ENCODE results near the gene CHRM2.

Gene CHRM2

DNA sequence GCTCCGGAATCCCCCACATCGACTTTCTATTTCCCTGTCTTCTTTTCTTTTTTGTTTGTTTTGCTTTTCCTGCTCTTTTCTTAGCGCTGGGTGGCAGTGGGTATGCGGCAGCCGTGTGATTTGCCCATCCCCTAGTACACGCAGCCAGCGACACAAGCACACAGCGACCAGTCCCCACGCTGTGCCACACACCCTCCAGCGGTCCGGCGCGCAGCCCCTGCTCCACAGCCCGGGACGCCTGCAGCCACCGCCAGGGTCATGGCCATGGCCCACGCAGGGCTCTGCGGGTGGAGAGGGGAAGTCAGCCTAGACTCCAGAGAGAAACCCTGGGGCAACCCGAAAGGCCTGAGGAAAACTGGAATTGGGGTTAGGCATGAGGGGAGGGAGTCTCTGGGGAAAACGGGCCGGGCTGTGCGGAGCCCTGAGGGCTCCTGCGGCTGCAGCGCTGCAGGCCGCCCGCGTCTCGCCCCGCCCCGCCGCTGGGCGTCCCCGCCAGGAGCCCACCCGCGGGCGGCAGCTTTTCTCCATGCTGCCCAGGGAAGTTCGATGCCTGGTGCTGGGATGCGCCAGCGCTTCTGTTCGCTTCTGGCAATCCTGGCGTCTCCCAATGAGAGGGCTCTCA, 2.5 kb downstream of the CHRM2 start:
- H3K27ac ChIP-seq = no peak overlapping the region
- no peaks in the 10 kb centered on the region for H3K36me3 ChIP-seq
- no peaks in the 10 kb centered on the region for H3K9me3 ChIP-seq (ENCODE audit: severe bottlenecking)
- peak overlapping the region; percentile 69 for H3K4me3 ChIP-seq (ENCODE audit: low read depth, low read length)
- TF ChIP-seq, protein P1, sequence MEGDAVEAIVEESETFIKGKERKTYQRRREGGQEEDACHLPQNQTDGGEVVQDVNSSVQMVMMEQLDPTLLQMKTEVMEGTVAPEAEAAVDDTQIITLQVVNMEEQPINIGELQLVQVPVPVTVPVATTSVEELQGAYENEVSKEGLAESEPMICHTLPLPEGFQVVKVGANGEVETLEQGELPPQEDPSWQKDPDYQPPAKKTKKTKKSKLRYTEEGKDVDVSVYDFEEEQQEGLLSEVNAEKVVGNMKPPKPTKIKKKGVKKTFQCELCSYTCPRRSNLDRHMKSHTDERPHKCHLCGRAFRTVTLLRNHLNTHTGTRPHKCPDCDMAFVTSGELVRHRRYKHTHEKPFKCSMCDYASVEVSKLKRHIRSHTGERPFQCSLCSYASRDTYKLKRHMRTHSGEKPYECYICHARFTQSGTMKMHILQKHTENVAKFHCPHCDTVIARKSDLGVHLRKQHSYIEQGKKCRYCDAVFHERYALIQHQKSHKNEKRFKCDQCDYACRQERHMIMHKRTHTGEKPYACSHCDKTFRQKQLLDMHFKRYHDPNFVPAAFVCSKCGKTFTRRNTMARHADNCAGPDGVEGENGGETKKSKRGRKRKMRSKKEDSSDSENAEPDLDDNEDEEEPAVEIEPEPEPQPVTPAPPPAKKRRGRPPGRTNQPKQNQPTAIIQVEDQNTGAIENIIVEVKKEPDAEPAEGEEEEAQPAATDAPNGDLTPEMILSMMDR (IDR thresholded peaks at IDR 0.05; ENCODE audit: low read depth, low read length) = no peak
- H3K27me3 ChIP-seq (ENCODE audit: insufficient read depth, low read depth, severe bottlenecking) = peaks cover 47% of the 10 kb centered on the region
- peak; percentile 11 for DNase-seq

DNA sequence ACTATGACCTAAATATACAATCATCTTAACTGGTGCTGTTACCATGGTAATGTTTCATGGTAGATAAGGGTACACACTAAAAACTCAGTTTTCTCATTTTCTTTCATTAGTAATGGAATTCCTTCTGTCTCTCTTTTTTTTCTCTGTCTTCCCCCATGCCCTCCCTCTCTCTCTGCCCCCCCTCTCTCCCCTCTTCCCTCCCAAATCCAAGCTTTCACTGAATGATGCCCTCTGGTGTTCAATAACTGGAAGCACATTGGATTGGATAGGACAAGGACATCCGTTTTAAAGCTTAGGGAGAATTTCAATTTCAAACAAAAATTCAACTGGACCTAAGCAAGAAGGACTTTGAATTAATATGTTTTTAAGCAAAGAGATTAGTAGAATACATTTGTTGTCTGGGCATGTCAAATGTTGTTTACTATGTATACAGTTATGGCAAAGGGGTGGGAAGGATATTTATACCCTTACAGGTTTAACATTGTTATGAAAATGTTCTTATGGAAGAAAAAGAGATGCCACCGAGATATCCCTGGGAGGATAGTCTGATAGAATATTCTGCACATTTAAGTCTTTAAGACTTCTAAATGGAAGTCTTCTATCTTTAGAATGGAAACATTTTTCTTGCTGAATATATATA, 6.1 kb downstream of the CHRM2 start:
- TF ChIP-seq, protein P1 (IDR thresholded peaks at IDR 0.05; ENCODE audit: low read depth, low read length) = peak; percentile 47
- Histone ChIP-seq H3K9me3 (ENCODE audit: severe bottlenecking) (no peaks in the 10 kb centered on the region), H3K27me3 (ENCODE audit: insufficient read depth, low read depth, severe bottlenecking) (peaks cover 32% of the 10 kb centered on the region), H3K36me3 (no peaks in the 10 kb centered on the region), H3K27ac (no peak overlapping the region), H3K4me3 (ENCODE audit: low read depth, low read length) (no peak overlapping the region)
- peak; percentile 20 for DNase-seq

DNA sequence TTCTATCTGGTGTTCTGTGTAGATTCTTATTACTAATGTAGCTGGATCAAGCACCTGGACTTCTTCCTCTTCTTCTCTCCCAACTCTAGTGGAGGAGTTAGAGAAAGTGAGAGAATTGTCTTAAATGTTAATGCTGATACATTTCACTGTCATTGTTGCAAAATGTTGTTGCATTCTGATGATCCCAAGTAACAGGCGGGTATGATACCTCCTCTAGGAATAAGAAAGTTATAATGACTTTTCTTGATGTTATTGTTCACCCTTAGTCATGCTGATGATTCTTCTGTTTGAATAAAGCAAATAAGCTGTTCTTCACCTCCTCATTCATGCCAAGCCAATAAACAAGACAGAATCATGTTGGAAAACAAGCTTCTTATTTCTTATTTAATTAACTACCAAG, 9.1 kb downstream of the CHRM2 start:
- Histone ChIP-seq H3K9me3 (ENCODE audit: severe bottlenecking) (no peaks in the 10 kb centered on the region), H3K27ac (no peak overlapping the region), H3K4me3 (ENCODE audit: low read depth, low read length) (no peak overlapping the region), H3K27me3 (ENCODE audit: insufficient read depth, low read depth, severe bottlenecking) (peaks cover 4% of the 10 kb centered on the region), H3K36me3 (no peaks in the 10 kb centered on the region)
- TF ChIP-seq, protein P1 (IDR thresholded peaks at IDR 0.05; ENCODE audit: low read depth, low read length) = no peak
- DNase-seq = no peak

DNA sequence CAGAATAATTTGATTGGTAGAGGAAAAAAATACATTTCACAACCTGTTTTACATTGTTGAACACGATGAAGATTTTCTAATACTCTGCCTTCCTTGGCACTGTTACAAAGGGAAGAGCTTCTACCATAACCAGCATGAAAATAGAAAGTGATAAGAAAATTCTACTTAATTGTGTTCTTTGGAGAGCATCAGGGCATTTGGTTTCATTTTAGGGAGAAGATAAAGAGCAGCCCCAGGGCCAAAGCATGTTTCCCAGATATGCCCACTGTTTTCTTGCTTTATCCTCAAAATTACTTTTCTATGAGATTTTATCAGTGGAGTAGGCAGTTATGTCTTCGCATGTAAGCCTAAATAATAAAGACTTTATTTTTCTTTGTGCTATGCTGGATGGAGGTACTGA, 9.5 kb downstream of the CHRM2 start:
- no peak for DNase-seq
- Histone ChIP-seq H3K36me3 (no peaks in the 10 kb centered on the region), H3K27me3 (ENCODE audit: insufficient read depth, low read depth, severe bottlenecking) (no peaks in the 10 kb centered on the region), H3K4me3 (ENCODE audit: low read depth, low read length) (no peak overlapping the region), H3K9me3 (ENCODE audit: severe bottlenecking) (no peaks in the 10 kb centered on the region), H3K27ac (no peak overlapping the region)
- TF ChIP-seq, protein P1 (IDR thresholded peaks at IDR 0.05; ENCODE audit: low read depth, low read length) = no peak

DNA sequence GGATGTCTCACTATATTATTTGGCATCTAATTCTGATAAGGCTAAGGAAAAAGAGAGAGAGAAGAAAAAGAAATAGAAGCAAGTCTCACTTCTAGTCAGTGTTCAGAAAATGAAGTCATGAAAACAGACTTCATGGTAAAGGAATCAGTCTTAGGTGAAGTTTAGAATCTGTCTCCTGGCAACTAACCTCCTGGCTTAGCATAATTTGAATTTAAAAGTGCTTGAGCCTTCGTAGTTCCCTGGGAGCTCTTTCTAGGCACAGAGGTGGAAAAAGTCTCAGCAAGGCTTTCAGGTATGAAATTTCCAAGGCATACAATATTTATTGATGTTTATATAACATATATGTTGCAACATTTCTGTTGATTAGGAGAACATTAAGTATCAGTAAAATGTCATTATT, 10.4 kb downstream of the CHRM2 start:
- Histone ChIP-seq H3K36me3 (no peaks in the 10 kb centered on the region), H3K27me3 (ENCODE audit: insufficient read depth, low read depth, severe bottlenecking) (no peaks in the 10 kb centered on the region)

More for the DNA sequence above, 10.4 kb downstream of the CHRM2 start:
- DNase-seq = no peak
- H3K27ac ChIP-seq = no peak overlapping the region
- H3K9me3 ChIP-seq (ENCODE audit: severe bottlenecking) = no peaks in the 10 kb centered on the region
- no peak overlapping the region for H3K4me3 ChIP-seq (ENCODE audit: low read depth, low read length)
- TF ChIP-seq, protein P1 (IDR thresholded peaks at IDR 0.05; ENCODE audit: low read depth, low read length) = no peak

Measured in WERI-Rb-1 (cell line).